Stimulated activated CD4-positive, alpha-beta T cell treated with anti-CD3 and anti-CD28 coated beads, Interleukin-4, amount 100 ng/mL, for 24 hours (primary cell): ENCODE measurements around the gene NAB2.

Experiments
- DNase-seq: peaks from one replicate; pipeline ENCODE4 v3.0.0-alpha.2; 2020

NAB2 gene

GRCh38 chr12:57135527-57136326, 46.8 kb downstream of the NAB2 start:
- DNase-seq = no peak

- no peak for DNase-seq
Observed at GRCh38 chr12:57138526-57139272, 49.8 kb downstream of the NAB2 start.

- no peak for DNase-seq
Observed at GRCh38 chr12:57139796-57140649, 51.1 kb downstream of the NAB2 start.

GRCh38 chr12:57141249-57141648, 52.3 kb downstream of the NAB2 start:
- DNase-seq = no peak

GRCh38 chr12:57142121-57142520, 53.2 kb downstream of the NAB2 start:
- DNase-seq = no peak

GRCh38 chr12:57142727-57143126, 53.8 kb downstream of the NAB2 start:
- no peak for DNase-seq

GRCh38 chr12:57143454-57143853, 54.5 kb downstream of the NAB2 start:
- no peak for DNase-seq
